ENCODE data around the gene STAP2.

The STAP2 gene

GRCh38 chr19:4303819-4304537 is 34.6 kb downstream of the STAP2 start:
- no peak for DNase-seq (ENCODE audit: low read depth in 2 of 2)
- H3K4me3 ChIP-seq (replicated peaks in 1 of 2; ENCODE audit: low read depth in 2 of 2, low read length in 2 of 2), result no peak overlapping the region
- no peak for TF ChIP-seq CTCF (IDR thresholded peaks at IDR 0.05; ENCODE audit: low read depth, low read length)

- H3K4me3 ChIP-seq (replicated peaks in 1 of 2; ENCODE audit: low read depth in 2 of 2, low read length in 2 of 2), result no peak within 1 kb of the TSS
- no peak for DNase-seq (ENCODE audit: low read depth in 2 of 2)
- no peak for TF ChIP-seq CTCF (IDR thresholded peaks at IDR 0.05; ENCODE audit: low read depth, low read length)
Observed at GRCh38 chr19:4302243-4302640, 36.4 kb downstream of the STAP2 start, which contains the start of gene TMIGD2. TMIGD2 (minus strand) TSS chr19:4302389; CDS start chr19:4302385, 4 bp downstream.

- TF ChIP-seq CTCF (IDR thresholded peaks at IDR 0.05; ENCODE audit: low read depth, low read length), result no peak
- DNase-seq (ENCODE audit: low read depth in 2 of 2), result no peak
- H3K4me3 ChIP-seq (replicated peaks in 1 of 2; ENCODE audit: low read depth in 2 of 2, low read length in 2 of 2), result no peak overlapping the region
Observed at GRCh38 chr19:4301590-4302242, 36.9 kb downstream of the STAP2 start.

- DNase-seq (ENCODE audit: low read depth in 2 of 2), result no peak
- no peak for TF ChIP-seq CTCF (IDR thresholded peaks at IDR 0.05; ENCODE audit: low read depth, low read length)
- no peak overlapping the region for H3K4me3 ChIP-seq (replicated peaks in 1 of 2; ENCODE audit: low read depth in 2 of 2, low read length in 2 of 2)
Observed at GRCh38 chr19:4300589-4300988, 38.0 kb downstream of the STAP2 start.

- H3K4me3 ChIP-seq (replicated peaks in 1 of 2; ENCODE audit: low read depth in 2 of 2, low read length in 2 of 2), result no peak overlapping the region
- no peak for DNase-seq (ENCODE audit: low read depth in 2 of 2)
- no peak for TF ChIP-seq CTCF (IDR thresholded peaks at IDR 0.05; ENCODE audit: low read depth, low read length)
Observed at GRCh38 chr19:4298810-4299550, 39.6 kb downstream of the STAP2 start.

- DNase-seq (ENCODE audit: low read depth in 2 of 2), result no peak
- TF ChIP-seq CTCF (IDR thresholded peaks at IDR 0.05; ENCODE audit: low read depth, low read length), result no peak
Observed at GRCh38 chr19:4297901-4298809, 40.5 kb downstream of the STAP2 start.

More at GRCh38 chr19:4297901-4298809, 40.5 kb downstream of the STAP2 start:
- H3K4me3 ChIP-seq (replicated peaks in 1 of 2; ENCODE audit: low read depth in 2 of 2, low read length in 2 of 2), result no peak overlapping the region
